Tibial nerve (tissue), 4 donors: ENCODE results near the gene DRD3. TPM values are rescaled to one million over a fixed set of nuclear protein-coding genes. Genes with fewer than 3 reads are reported as not detected.

Source experiments
- DNase-seq, 2 donors: peaks; one replicate each; pipeline ENCODE4 v3.0.0-alpha.2; 2019; ENCODE audit warnings: low spot score in 2 of 2
- H3K27ac ChIP-seq, 4 donors: fragments of 200-600 bp; sonication (generic) in 3 of 4; one replicate each; pipeline ENCODE4 v1.5.1; 2017 to 2019; ENCODE audit warnings: mild to moderate bottlenecking in 1 of 4
- H3K27me3 ChIP-seq, 2 donors: fragments of 200-600 bp; sonication (generic) in 1 of 2; one replicate each; pipeline versions ENCODE4 v1.5.1 to v1.6.0; 2017 to 2019
- H3K36me3 ChIP-seq, 3 donors: fragments of 200-600 bp; sonication (generic); one replicate each; pipeline ENCODE4 v1.5.1; 2018 to 2019
- H3K4me1 ChIP-seq, 4 donors: fragments of 200-600 bp; sonication (generic) in 3 of 4; one replicate each; pipeline ENCODE4 v1.5.1; 2017 to 2019
- H3K4me3 ChIP-seq, 4 donors: fragments of 200-600 bp; sonication (generic) in 3 of 4; one replicate each; pipeline ENCODE4 v1.5.1; 2017 to 2019; ENCODE audit warnings: mild to moderate bottlenecking in 1 of 4, moderate library complexity in 1 of 4
- H3K9me3 ChIP-seq, 4 donors: fragments of 200-600 bp; sonication (generic) in 3 of 4; one replicate each; pipeline ENCODE4 v1.5.1; 2017 to 2019
- CTCF ChIP-seq, 5 experiments: fragments of 200-600 bp in 3 of 5; fragments of 450-650 bp in 2 of 5; sonication (generic) in 3 of 5; IDR thresholded peaks; one replicate each; pipeline ENCODE4 v1.5.1; 2016 to 2019; ENCODE audit warnings: antibody characterized with exemption in 5 of 5, mild to moderate bottlenecking in 3 of 5, moderate library complexity in 2 of 5
- EP300 ChIP-seq, 2 donors: sonication (generic); formaldehyde crosslinking; IDR thresholded peaks; one replicate each; pipeline ENCODE4 v1.6.1; 2017; ENCODE audit warnings: antibody characterized with exemption in 2 of 2, mild to moderate bottlenecking in 1 of 2
- POLR2A ChIP-seq, 2 donors: fragments of 450-650 bp; IDR thresholded peaks; one replicate each; pipeline ENCODE4 v1.6.1; 2017; ENCODE audit warnings: antibody characterized with exemption in 2 of 2, mild to moderate bottlenecking in 2 of 2, moderate library complexity in 2 of 2
- WGBS, 2 donors: methylation state at CpG; one replicate each; pipeline ENCODE4 v1.1.5; 2018; 5-methylcytosine and 5-hydroxymethylcytosine counted together
- total RNA-seq, 4 donors: library from RNA; depleted of rRNA; stranded (reverse); fragments of >200 nt; gene quantifications; one replicate each; pipeline ENCODE4 v1.1.0, GENCODE V29; 2016

Gene DRD3
- total RNA-seq, 4 donors from 2014 or later, result not detected

- DNase-seq, result no peak
- no peak overlapping the region for H3K27ac ChIP-seq
- H3K4me1 ChIP-seq, result peaks cover 0 to 20% (median 0%) of the 10 kb centered on the region in 4 donors
- 73 to 77% methylated on average over 3 of the region's 3 CpGs for WGBS, 2 donors
- no peaks in the 10 kb centered on the region for H3K9me3 ChIP-seq
- no peak overlapping the region for H3K4me3 ChIP-seq
- no peaks in the 10 kb centered on the region for H3K36me3 ChIP-seq
- TF ChIP-seq CTCF (IDR thresholded peaks at IDR 0.05), result no peak
- no peak for TF ChIP-seq EP300 (IDR thresholded peaks at IDR 0.05)
- TF ChIP-seq POLR2A (IDR thresholded peaks at IDR 0.05), result no peak
- no peaks in the 10 kb centered on the region for H3K27me3 ChIP-seq
Observed at GRCh38 chr3:114095796-114096195, 83.1 kb downstream of the DRD3 start.

- no peak for TF ChIP-seq CTCF (IDR thresholded peaks at IDR 0.05)
- TF ChIP-seq POLR2A (IDR thresholded peaks at IDR 0.05), result no peak
- TF ChIP-seq EP300 (IDR thresholded peaks at IDR 0.05), result no peak
- Histone ChIP-seq H3K4me1 (peaks cover 0 to 20% (median 0%) of the 10 kb centered on the region in 4 donors), H3K27ac (no peak overlapping the region), H3K4me3 (no peak overlapping the region), H3K36me3 (peaks cover 0 to 11% (median 0%) of the 10 kb centered on the region in 3 donors), H3K27me3 (no peaks in the 10 kb centered on the region), H3K9me3 (no peaks in the 10 kb centered on the region)
- DNase-seq, result peak; percentile 18 to 66
- WGBS, 2 donors, result 51 to 53% methylated on average over 2 of the region's 2 CpGs
Observed at GRCh38 chr3:114093596-114093995, 85.3 kb downstream of the DRD3 start.

GRCh38 chr3:114093016-114093380 lies 85.9 kb downstream of the DRD3 start:
- no peak for DNase-seq

GRCh38 chr3:114092151-114093015 lies 86.5 kb downstream of the DRD3 start:
- Histone ChIP-seq H3K27me3 (no peaks in the 10 kb centered on the region), H3K36me3 (peaks cover 0 to 20% (median 0%) of the 10 kb centered on the region in 3 donors), H3K4me3 (no peak overlapping the region), H3K4me1 (peaks cover 0 to 20% (median 0%) of the 10 kb centered on the region in 4 donors), H3K9me3 (no peaks in the 10 kb centered on the region), H3K27ac (peak overlapping the region in 1 of 4 donors; percentile 44)
- TF ChIP-seq CTCF (IDR thresholded peaks at IDR 0.05), result no peak
- 43 to 47% methylated on average over 13 of the region's 13 CpGs for WGBS, 2 donors
- DNase-seq, result no peak

More at GRCh38 chr3:114093016-114093380, 85.9 kb downstream of the DRD3 start:
- peaks cover 0 to 20% (median 0%) of the 10 kb centered on the region in 4 donors for H3K4me1 ChIP-seq
- TF ChIP-seq POLR2A (IDR thresholded peaks at IDR 0.05) (no peak), CTCF (IDR thresholded peaks at IDR 0.05) (no peak), EP300 (IDR thresholded peaks at IDR 0.05) (no peak)
- H3K36me3 ChIP-seq, result peaks cover 0 to 14% (median 0%) of the 10 kb centered on the region in 3 donors
- WGBS, 2 donors, result 13 to 15% methylated on average over 3 of the region's 3 CpGs
- no peaks in the 10 kb centered on the region for H3K9me3 ChIP-seq
- H3K4me3 ChIP-seq, result no peak overlapping the region
- H3K27ac ChIP-seq, result peak overlapping the region in 1 of 4 donors; percentile 44
- no peaks in the 10 kb centered on the region for H3K27me3 ChIP-seq

GRCh38 chr3:114089675-114090074 lies 89.2 kb downstream of the DRD3 start:
- H3K36me3 ChIP-seq, result peaks cover 0 to 48% (median 13%) of the 10 kb centered on the region in 3 donors
- peaks cover 0 to 20% (median 0%) of the 10 kb centered on the region in 4 donors for H3K4me1 ChIP-seq

More at GRCh38 chr3:114089675-114090074, 89.2 kb downstream of the DRD3 start:
- no peak overlapping the region for H3K27ac ChIP-seq
- H3K4me3 ChIP-seq, result no peak overlapping the region
- H3K9me3 ChIP-seq, result no peaks in the 10 kb centered on the region
- no peak for TF ChIP-seq CTCF (IDR thresholded peaks at IDR 0.05)
- no peak for TF ChIP-seq EP300 (IDR thresholded peaks at IDR 0.05)
- TF ChIP-seq POLR2A (IDR thresholded peaks at IDR 0.05), result no peak
- H3K27me3 ChIP-seq, result no peaks in the 10 kb centered on the region
- no peak for DNase-seq
